Esophagus muscularis mucosa (tissue), 4 donors: ENCODE results near the gene MOGAT2. TPM values are rescaled to one million over a fixed set of nuclear protein-coding genes. Genes with fewer than 3 reads are reported as not detected.
"Not testable (repeated sequence)": the region's sequence is repeated elsewhere in the genome, so short reads cannot be mapped to it uniquely, and the experiment has no call there.

Experiments used
- DNase-seq: peaks from one replicate; pipeline ENCODE4 v3.0.0-alpha.2; 2017; ENCODE audit errors: extremely low spot score
- H3K27ac ChIP-seq, 4 donors: fragments of 200-600 bp; sonication (generic); replicated peaks in 1 of 4; 1 replicate in 3 of 4; 2 replicates in 1 of 4; pipeline ENCODE4 v1.5.1; 2016 to 2019; ENCODE audit warnings: mild to moderate bottlenecking in 1 of 4
- H3K27me3 ChIP-seq, 4 donors: fragments of 200-600 bp; sonication (generic); one replicate each; pipeline versions ENCODE4 v1.5.1 to v1.6.0; 2016 to 2019
- H3K36me3 ChIP-seq, 4 donors: fragments of 200-600 bp; sonication (generic); one replicate each; pipeline ENCODE4 v1.5.1; 2016 to 2019
- H3K4me1 ChIP-seq, 4 donors: fragments of 200-600 bp; sonication (generic); one replicate each; pipeline ENCODE4 v1.5.1; 2016 to 2019
- H3K4me3 ChIP-seq, 4 donors: fragments of 200-600 bp; sonication (generic); 1 replicate in 2 of 4; 2 replicates in 2 of 4; pipeline ENCODE4 v1.5.1; 2016 to 2019; ENCODE audit warnings: mild to moderate bottlenecking in 4 of 4, moderate library complexity in 1 of 4
- H3K9me3 ChIP-seq, 4 donors: fragments of 200-600 bp; sonication (generic); 1 replicate in 3 of 4; 2 replicates in 1 of 4; pipeline ENCODE4 v1.5.1; 2016 to 2019
- CTCF ChIP-seq, 3 experiments: fragments of 200-600 bp in 2 of 3; fragments of 450-650 bp in 1 of 3; sonication (generic) in 2 of 3; IDR thresholded peaks; one replicate each; pipeline ENCODE4 v1.5.1; 2017 to 2019; ENCODE audit warnings: antibody characterized with exemption in 3 of 3, mild to moderate bottlenecking in 2 of 3, moderate library complexity in 1 of 3
- EP300 ChIP-seq: sonication (generic); formaldehyde crosslinking; IDR thresholded peaks from one replicate; pipeline ENCODE4 v1.6.1; 2017; ENCODE audit warnings: antibody characterized with exemption
- POLR2A ChIP-seq: fragments of 450-650 bp; IDR thresholded peaks from one replicate; pipeline ENCODE4 v1.6.1; 2017; ENCODE audit warnings: antibody characterized with exemption, moderate library complexity, mild to moderate bottlenecking, low read depth
- POLR2AphosphoS5 ChIP-seq, 2 donors: sonication (generic); formaldehyde crosslinking; IDR thresholded peaks; one replicate each; pipeline ENCODE4 v1.6.1; 2017; ENCODE audit warnings: antibody characterized with exemption in 2 of 2
- WGBS: methylation state at CpG from one replicate; pipeline ENCODE4 v1.1.5; 2018; 5-methylcytosine and 5-hydroxymethylcytosine counted together
- intact Hi-C: fragments of 100-400 bp; cut with DNase I; formaldehyde crosslinking; loops from one replicate; pipeline ENCODE4 v1.15.1; 2023
- total RNA-seq, 4 donors: library from RNA; depleted of rRNA; stranded (reverse); fragments of >200 nt; gene quantifications; one replicate each; pipeline versions ENCODE4 v1.1.0 to v1.2.1, GENCODE V29; 2016

MOGAT2 gene
- total RNA-seq, 4 donors from 2014 or later, result not detected

- DNase-seq, result no peak
- H3K4me3 ChIP-seq, result no peak overlapping the region
- no peaks in the 10 kb centered on the region for H3K4me1 ChIP-seq
- no peak overlapping the region for H3K27ac ChIP-seq
- TF ChIP-seq CTCF (IDR thresholded peaks at IDR 0.05) (no peak), EP300 (no peak), POLR2A (no peak), POLR2AphosphoS5 (IDR thresholded peaks at IDR 0.05) (no peak)
- no peaks in the 10 kb centered on the region for H3K36me3 ChIP-seq
- peaks cover 0 to 7% (median 0%) of the 10 kb centered on the region in 4 donors for H3K27me3 ChIP-seq
- H3K9me3 ChIP-seq, result no peaks in the 10 kb centered on the region
- 88% methylated on average over 12 of the region's 12 CpGs for WGBS
- intact Hi-C loops, result no loop called here
These were observed 39.7 kb upstream of the MOGAT2 start for GRCh38 chr11:75677909-75678308.

- Histone ChIP-seq H3K36me3 (no peaks in the 10 kb centered on the region), H3K27me3 (peaks cover 0 to 7% (median 0%) of the 10 kb centered on the region in 4 donors), H3K4me1 (no peaks in the 10 kb centered on the region), H3K27ac (no peak overlapping the region), H3K4me3 (no peak overlapping the region), H3K9me3 (no peaks in the 10 kb centered on the region)
- DNase-seq, result no peak
- WGBS, result 80% methylated on average over 8 of the region's 17 CpGs
- intact Hi-C loops, result no loop called here
- TF ChIP-seq POLR2A (no peak), EP300 (no peak), CTCF (IDR thresholded peaks at IDR 0.05) (no peak), POLR2AphosphoS5 (IDR thresholded peaks at IDR 0.05) (no peak)
These were observed 38.9 kb upstream of the MOGAT2 start for GRCh38 chr11:75678620-75679259.

GRCh38 chr11:75679566-75679965 lies 38.1 kb upstream of the MOGAT2 start:
- no peak overlapping the region for H3K4me3 ChIP-seq
- no peaks in the 10 kb centered on the region for H3K36me3 ChIP-seq
- no peak overlapping the region for H3K27ac ChIP-seq
- H3K27me3 ChIP-seq, result peaks cover 0 to 7% (median 0%) of the 10 kb centered on the region in 4 donors
- no peak for TF ChIP-seq CTCF (IDR thresholded peaks at IDR 0.05)
- TF ChIP-seq EP300, result no peak
- no peak for TF ChIP-seq POLR2A
- no peak for TF ChIP-seq POLR2AphosphoS5 (IDR thresholded peaks at IDR 0.05)
- peaks cover 0 to 2% (median 0%) of the 10 kb centered on the region in 4 donors for H3K9me3 ChIP-seq
- WGBS, result 82% methylated on average over 7 of the region's 11 CpGs
- DNase-seq, result no peak
- no peaks in the 10 kb centered on the region for H3K4me1 ChIP-seq
- intact Hi-C loops, result no loop called here

GRCh38 chr11:75683856-75684255 lies 33.8 kb upstream of the MOGAT2 start:
- peaks cover 0 to 15% (median 9%) of the 10 kb centered on the region in 4 donors for H3K9me3 ChIP-seq
- WGBS, result 78% methylated on average over 1 of the region's 1 CpG

GRCh38 chr11:75689863-75690609 lies 27.6 kb upstream of the MOGAT2 start:
- no peak for TF ChIP-seq POLR2AphosphoS5 (IDR thresholded peaks at IDR 0.05)
- no peak for TF ChIP-seq EP300
- TF ChIP-seq POLR2A, result no peak
- no peak for TF ChIP-seq CTCF (IDR thresholded peaks at IDR 0.05)
- intact Hi-C loops, result no loop called here

More at GRCh38 chr11:75683856-75684255, 33.8 kb upstream of the MOGAT2 start:
- DNase-seq, H3K4me1 ChIP-seq, H3K27ac ChIP-seq, H3K27me3 ChIP-seq, intact Hi-C loops, H3K36me3 ChIP-seq, H3K4me3 ChIP-seq: not testable (repeated sequence)

More at GRCh38 chr11:75689863-75690609, 27.6 kb upstream of the MOGAT2 start:
- H3K9me3 ChIP-seq, result peaks cover 0 to 15% (median 6%) of the 10 kb centered on the region in 4 donors
- DNase-seq, result no peak
- no peak overlapping the region for H3K4me3 ChIP-seq
- H3K27ac ChIP-seq, result no peak overlapping the region
- WGBS, result 84% methylated on average over 3 of the region's 3 CpGs
- no peaks in the 10 kb centered on the region for H3K27me3 ChIP-seq
- H3K4me1 ChIP-seq, result no peaks in the 10 kb centered on the region
- no peaks in the 10 kb centered on the region for H3K36me3 ChIP-seq
